ENCODE results near the gene PPIAL4G.
"Not testable (repeated sequence)": the region's sequence is repeated elsewhere in the genome, so short reads cannot be mapped to it uniquely, and the experiment has no call there.

DNA sequence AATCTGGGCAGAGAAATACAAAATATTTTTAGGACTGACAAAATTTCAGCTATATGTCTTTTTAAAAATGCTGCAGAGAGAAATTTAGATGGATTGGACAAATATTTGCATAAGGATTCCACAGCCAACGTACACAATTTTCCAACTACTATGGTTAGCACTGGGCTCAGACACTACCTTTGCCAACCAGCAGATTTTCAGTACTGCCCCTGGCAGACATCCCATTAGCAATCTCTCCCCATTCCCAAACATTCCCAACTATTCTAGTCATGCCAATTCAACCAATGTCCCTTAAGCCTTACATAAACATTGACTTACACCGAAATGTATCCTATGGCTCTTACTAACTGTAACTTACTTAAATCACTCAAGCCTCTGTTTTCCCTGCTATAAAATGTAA, 30.3 kb downstream of the PPIAL4G start:
- TF ChIP-seq, protein P1, sequence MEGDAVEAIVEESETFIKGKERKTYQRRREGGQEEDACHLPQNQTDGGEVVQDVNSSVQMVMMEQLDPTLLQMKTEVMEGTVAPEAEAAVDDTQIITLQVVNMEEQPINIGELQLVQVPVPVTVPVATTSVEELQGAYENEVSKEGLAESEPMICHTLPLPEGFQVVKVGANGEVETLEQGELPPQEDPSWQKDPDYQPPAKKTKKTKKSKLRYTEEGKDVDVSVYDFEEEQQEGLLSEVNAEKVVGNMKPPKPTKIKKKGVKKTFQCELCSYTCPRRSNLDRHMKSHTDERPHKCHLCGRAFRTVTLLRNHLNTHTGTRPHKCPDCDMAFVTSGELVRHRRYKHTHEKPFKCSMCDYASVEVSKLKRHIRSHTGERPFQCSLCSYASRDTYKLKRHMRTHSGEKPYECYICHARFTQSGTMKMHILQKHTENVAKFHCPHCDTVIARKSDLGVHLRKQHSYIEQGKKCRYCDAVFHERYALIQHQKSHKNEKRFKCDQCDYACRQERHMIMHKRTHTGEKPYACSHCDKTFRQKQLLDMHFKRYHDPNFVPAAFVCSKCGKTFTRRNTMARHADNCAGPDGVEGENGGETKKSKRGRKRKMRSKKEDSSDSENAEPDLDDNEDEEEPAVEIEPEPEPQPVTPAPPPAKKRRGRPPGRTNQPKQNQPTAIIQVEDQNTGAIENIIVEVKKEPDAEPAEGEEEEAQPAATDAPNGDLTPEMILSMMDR (IDR thresholded peaks at IDR 0.05): not testable (repeated sequence)
- TF ChIP-seq NR2C2 (CRISPR knock-in tag; IDR thresholded peaks at IDR 0.05): not testable (repeated sequence)

Data from WTC11 (cell line).